Fibroblast of lung (primary cell): ENCODE results near the gene TBC1D22A.

Experiments
- EZH2 ChIP-seq: IDR thresholded peaks from 2 replicates; pipeline ENCODE4 v1.5.1; 2012; ENCODE audit warnings: low read length, control low read depth, mild to moderate bottlenecking; ENCODE audit errors: missing control alignments
- TF ChIP-seq, protein P1 (sequence below), 2 donors: IDR thresholded peaks in 1 of 2; conservative IDR thresholded peaks in 1 of 2; 1 replicate in 1 of 2; 2 replicates in 1 of 2; pipeline ENCODE4 v1.5.1; 2011 to 2012; ENCODE audit warnings: low read length in 2 of 2, control low read depth in 1 of 2, inconsistent platforms in 1 of 2, low read depth in 1 of 2, mild to moderate bottlenecking in 1 of 2

DNA sequence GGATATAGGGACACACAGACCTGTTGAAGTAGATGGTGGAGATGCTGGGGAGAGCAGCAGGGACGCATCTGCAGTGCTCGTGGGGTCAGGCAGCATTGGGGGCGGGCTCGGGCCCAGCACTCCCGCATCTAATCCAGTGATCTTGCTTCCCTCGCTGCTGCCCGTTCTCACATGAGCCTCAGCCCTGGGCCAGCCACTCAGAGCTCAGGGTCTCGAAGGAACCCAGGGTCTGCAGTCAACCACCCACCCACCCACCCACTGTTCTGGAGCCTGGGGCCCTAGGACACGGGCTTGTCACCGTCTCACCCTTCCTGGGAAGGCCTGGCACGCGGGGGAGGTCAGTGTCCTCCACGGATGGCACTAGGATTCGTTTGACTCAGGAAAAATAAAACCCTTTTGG is 406.0 kb downstream of the TBC1D22A start:
- TF ChIP-seq, protein P1, sequence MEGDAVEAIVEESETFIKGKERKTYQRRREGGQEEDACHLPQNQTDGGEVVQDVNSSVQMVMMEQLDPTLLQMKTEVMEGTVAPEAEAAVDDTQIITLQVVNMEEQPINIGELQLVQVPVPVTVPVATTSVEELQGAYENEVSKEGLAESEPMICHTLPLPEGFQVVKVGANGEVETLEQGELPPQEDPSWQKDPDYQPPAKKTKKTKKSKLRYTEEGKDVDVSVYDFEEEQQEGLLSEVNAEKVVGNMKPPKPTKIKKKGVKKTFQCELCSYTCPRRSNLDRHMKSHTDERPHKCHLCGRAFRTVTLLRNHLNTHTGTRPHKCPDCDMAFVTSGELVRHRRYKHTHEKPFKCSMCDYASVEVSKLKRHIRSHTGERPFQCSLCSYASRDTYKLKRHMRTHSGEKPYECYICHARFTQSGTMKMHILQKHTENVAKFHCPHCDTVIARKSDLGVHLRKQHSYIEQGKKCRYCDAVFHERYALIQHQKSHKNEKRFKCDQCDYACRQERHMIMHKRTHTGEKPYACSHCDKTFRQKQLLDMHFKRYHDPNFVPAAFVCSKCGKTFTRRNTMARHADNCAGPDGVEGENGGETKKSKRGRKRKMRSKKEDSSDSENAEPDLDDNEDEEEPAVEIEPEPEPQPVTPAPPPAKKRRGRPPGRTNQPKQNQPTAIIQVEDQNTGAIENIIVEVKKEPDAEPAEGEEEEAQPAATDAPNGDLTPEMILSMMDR (conservative IDR thresholded peaks at IDR 0.05 in 1 of 2, IDR thresholded peaks at IDR 0.05 in 1 of 2; ENCODE audit: low read depth in 1 of 2, low read length in 2 of 2), result no peak
- no peak for TF ChIP-seq EZH2
